Measurements from ENCODE around the gene ATF6. TPM values are rescaled to one million over a fixed set of nuclear protein-coding genes. Genes with fewer than 3 reads are reported as not detected.

ATF6 gene
- polyA plus RNA-seq, 2 of the 4 experiments (the other 2 are of a cell fraction), result 8.6 to 28.0 TPM

GRCh38 chr1:161771161-161771560 lies 5.0 kb downstream of the ATF6 start:
- Histone ChIP-seq H3K4me1 (peaks cover 10% of the 10 kb centered on the region; the same call in 1 of the 3 replicates), H3K27ac (no peak overlapping the region), H3K4me3 (no peak overlapping the region), H3K9me3 (no peaks in the 10 kb centered on the region), H3K4me2 (no peak overlapping the region)
- ATAC-seq, result no peak
- DNase-seq (ENCODE audit: low read depth in 1 of 2, low spot score in 1 of 2), result no peak
- ChIA-PET CTCF (interaction anchor here (2.0 kb wide), 1 partner anchor 22 kb away, joined by 8 read pairs; no protein-coding TSS in a partner anchor), POLR2A (no interaction called here)
- TF ChIP-seq SREBF2 (IDR thresholded peaks at IDR 0.05) (no peak), EP300 (IDR thresholded peaks at IDR 0.05) (no peak), HOXA7 (CRISPR knock-in tag; IDR thresholded peaks at IDR 0.05) (no peak), E2F6 (IDR thresholded peaks at IDR 0.05; ENCODE audit: borderline replicate concordance, low read depth) (no peak), ATOH8 (CRISPR knock-in tag; IDR thresholded peaks at IDR 0.05; ENCODE audit: low read depth) (no peak), MYC (IDR thresholded peaks at IDR 0.05; ENCODE audit: borderline replicate concordance, low read length) (no peak), RCOR1 (IDR thresholded peaks at IDR 0.05; ENCODE audit: low read depth, low read length) (no peak), ELK1 (IDR thresholded peaks at IDR 0.05; ENCODE audit: low read depth, low read length) (no peak), PHF8 (IDR thresholded peaks at IDR 0.05; ENCODE audit: borderline replicate concordance, low read depth) (no peak), JUN (IDR thresholded peaks at IDR 0.05) (no peak), ESRRA (IDR thresholded peaks at IDR 0.05; ENCODE audit: borderline replicate concordance, low read length) (no peak), CBX8 (IDR thresholded peaks at IDR 0.05) (no peak), HES2 (IDR thresholded peaks at IDR 0.05) (no peak), BHLHE40 (IDR thresholded peaks at IDR 0.05; ENCODE audit: low read depth, low read length) (no peak), CHD4 (IDR thresholded peaks at IDR 0.05; ENCODE audit: borderline replicate concordance) (no peak), FOXS1 (CRISPR knock-in tag; IDR thresholded peaks at IDR 0.05) (no peak), HEYL (CRISPR knock-in tag; IDR thresholded peaks at IDR 0.05) (no peak), MAX (IDR thresholded peaks at IDR 0.05) (no peak), NR3C1 (IDR thresholded peaks at IDR 0.05) (no peak), RFX5 (IDR thresholded peaks at IDR 0.05) (no peak)
- 84% methylated on average over 5 of the region's 5 CpGs for WGBS (ENCODE audit: missing lambda C conversion rate)
- no peak for FAIRE-seq

- ChIA-PET CTCF (interaction anchor here (1.5 to 2.0 kb wide), 2 partner anchors 21 to 265 kb away, joined by 3 to 8 read pairs; no protein-coding TSS in a partner anchor), POLR2A (no interaction called here)
- TF ChIP-seq RAD21 (conservative IDR thresholded peaks at IDR 0.05 in 1 of 2, IDR thresholded peaks at IDR 0.05 in 1 of 2) (no peak), CEBPB (IDR thresholded peaks at IDR 0.05) (no peak), USF2 (IDR thresholded peaks at IDR 0.05) (no peak), PBX3 (IDR thresholded peaks at IDR 0.05) (no peak), REST (IDR thresholded peaks at IDR 0.05) (no peak), RARB (CRISPR knock-in tag; IDR thresholded peaks at IDR 0.05) (no peak), ESRRA (IDR thresholded peaks at IDR 0.05; ENCODE audit: borderline replicate concordance, low read length) (no peak), HMGXB4 (CRISPR knock-in tag; IDR thresholded peaks at IDR 0.05; ENCODE audit: borderline replicate concordance) (no peak), ZC3H11A (IDR thresholded peaks at IDR 0.05) (no peak)
Observed at GRCh38 chr1:161771973-161772372, 5.9 kb downstream of the ATF6 start.

More at GRCh38 chr1:161771973-161772372, 5.9 kb downstream of the ATF6 start:
- ATAC-seq (no peak), DNase-seq (ENCODE audit: low read depth in 1 of 2, low spot score in 1 of 2) (no peak), FAIRE-seq (no peak)
- Histone ChIP-seq H3K9me3 (no peaks in the 10 kb centered on the region), H3K4me3 (no peak overlapping the region), H3K27ac (no peak overlapping the region), H3K4me2 (no peak overlapping the region), H3K4me1 (peaks cover 8% of the 10 kb centered on the region; the same call in 1 of the 3 replicates)
- WGBS (ENCODE audit: missing lambda C conversion rate), result 89% methylated on average over 2 of the region's 2 CpGs
